IMR-90 (cell line): ENCODE data around the gene ZMAT5. TPM values are rescaled to one million over a fixed set of nuclear protein-coding genes. Genes with fewer than 3 reads are reported as not detected.
A peak's percentile ranks its signal among the peaks of the same experiment; 100 is the strongest.

Experiments used
- ATAC-seq: fragments of 200-7000 bp; cut with Tn5 transposase; 2 replicates; pipeline ENCODE4 v1.9.1; 2020; ENCODE audit warnings: low read depth, mild to moderate bottlenecking, moderate library complexity
- BruUV-seq: library from RNA; stranded (reverse); fragments of 400-500 nt; replicated peaks from 2 replicates; lab custom pipeline; 2021; lab: Mats Ljungman, UMichigan
- CTCF ChIA-PET: fragments of 300-600 bp; formaldehyde crosslinking; extraction: SDS; loops from one replicate; lab custom pipeline; 2021; ENCODE audit warnings: antibody characterized with exemption; lab: Yijun Ruan, JAX
- POLR2A ChIA-PET: fragments of 300-600 bp; sonication (Branson Sonifier 250); formaldehyde crosslinking; loops from one replicate; lab custom pipeline; 2022; ENCODE audit warnings: antibody characterized with exemption; ENCODE audit not compliant: unreplicated experiment; lab: Charles Lee
- DNase-seq: peaks from one replicate; pipeline ENCODE4 v3.0.0; 2013
- H2AFZ ChIP-seq: replicated peaks from 2 replicates; pipeline ENCODE3; 2013; ENCODE audit warnings: low read length, mild to moderate bottlenecking; ENCODE audit not compliant: poor library complexity
- H2AK5ac ChIP-seq: 2 replicates; pipeline ENCODE4 v1.6.1; 2013; ENCODE audit warnings: low read depth, low read length, inconsistent platforms
- H2AK9ac ChIP-seq: replicated peaks from 2 replicates; pipeline ENCODE3; 2013; ENCODE audit warnings: mild to moderate bottlenecking, low read depth, low read length, moderate library complexity; ENCODE audit not compliant: poor library complexity
- H2BK120ac ChIP-seq: 2 replicates; pipeline ENCODE4 v1.6.1; 2013; ENCODE audit warnings: low read depth, low read length, inconsistent platforms
- H2BK15ac ChIP-seq: 3 replicates; pipeline ENCODE4 v1.6.1; 2013; ENCODE audit warnings: low read depth, low read length, inconsistent platforms
- H2BK20ac ChIP-seq: 2 replicates; pipeline ENCODE4 v1.6.1; 2013; ENCODE audit warnings: low read depth, mild to moderate bottlenecking, inconsistent platforms, low read length, moderate library complexity
- H2BK5ac ChIP-seq: 2 replicates; pipeline ENCODE4 v1.6.1; 2013; ENCODE audit warnings: mild to moderate bottlenecking, low read depth, low read length, inconsistent platforms; ENCODE audit not compliant: poor library complexity, severe bottlenecking
- H3K14ac ChIP-seq: replicated peaks from 2 replicates; pipeline ENCODE4 v1.6.1; 2013; ENCODE audit warnings: low read depth, low read length, inconsistent platforms
- H3K18ac ChIP-seq: 2 replicates; pipeline ENCODE4 v1.6.1; 2013; ENCODE audit warnings: low read depth, low read length, control low read depth
- H3K23ac ChIP-seq: 2 replicates; pipeline ENCODE4 v1.6.1; 2013; ENCODE audit warnings: low read depth, low read length, inconsistent platforms
- H3K27ac ChIP-seq: 2 replicates; pipeline ENCODE4 v1.5.1; 2013; ENCODE audit warnings: mild to moderate bottlenecking, control low read depth, low read length; ENCODE audit not compliant: insufficient read depth
- H3K27me3 ChIP-seq: 2 replicates; pipeline ENCODE4 v1.6.1; 2013; ENCODE audit warnings: low read length; ENCODE audit not compliant: control insufficient read depth, insufficient read depth
- H3K36me3 ChIP-seq: 2 replicates; pipeline ENCODE4 v1.6.1; 2013; ENCODE audit warnings: low read length, mixed read lengths; ENCODE audit not compliant: control insufficient read depth, insufficient read depth
- H3K4ac ChIP-seq: 2 replicates; pipeline ENCODE4 v1.6.1; 2013; ENCODE audit warnings: low read depth, low read length, inconsistent platforms
- H3K4me1 ChIP-seq: 2 replicates; pipeline ENCODE4 v1.6.1; 2013; ENCODE audit warnings: low read length, mixed read lengths; ENCODE audit not compliant: control insufficient read depth, insufficient read depth
- H3K4me2 ChIP-seq: 2 replicates; pipeline ENCODE4 v1.6.1; 2013; ENCODE audit warnings: low read depth, mild to moderate bottlenecking, control low read depth, low read length, moderate library complexity
- H3K4me3 ChIP-seq: 2 replicates; pipeline ENCODE4 v1.5.1; 2013; ENCODE audit warnings: low read depth, mild to moderate bottlenecking, control low read depth, low read length, moderate library complexity; ENCODE audit not compliant: insufficient read depth
- H3K56ac ChIP-seq: 2 replicates; pipeline ENCODE4 v1.6.1; 2013; ENCODE audit warnings: low read length, inconsistent platforms; ENCODE audit not compliant: insufficient read depth; ENCODE audit errors: extremely low read depth
- H3K79me1 ChIP-seq, 2 experiments: 2 replicates each; pipeline ENCODE4 v1.6.1; 2013; ENCODE audit warnings: low read length in 2 of 2, inconsistent platforms in 1 of 2, low read depth in 1 of 2
- H3K9ac ChIP-seq: 2 replicates; pipeline ENCODE4 v1.6.1; 2013; ENCODE audit warnings: low read depth, low read length, control low read depth
- H3K9me1 ChIP-seq: 2 replicates; pipeline ENCODE4 v1.6.1; 2013; ENCODE audit warnings: low read length, inconsistent platforms; ENCODE audit not compliant: insufficient read depth
- H3K9me3 ChIP-seq: 2 replicates; pipeline ENCODE4 v1.6.1; 2013; ENCODE audit warnings: low read length; ENCODE audit not compliant: control insufficient read depth, insufficient read depth
- H4K20me1 ChIP-seq: 2 replicates; pipeline ENCODE4 v1.6.1; 2013; ENCODE audit warnings: low read length, inconsistent platforms; ENCODE audit not compliant: insufficient read depth
- H4K5ac ChIP-seq: 2 replicates; pipeline ENCODE4 v1.6.1; 2013; ENCODE audit warnings: mild to moderate bottlenecking, low read depth, low read length, control low read depth
- H4K8ac ChIP-seq, 2 experiments: 2 replicates each; pipeline ENCODE4 v1.6.1; 2013; ENCODE audit warnings: low read depth in 2 of 2, low read length in 2 of 2, control low read depth in 1 of 2, inconsistent platforms in 1 of 2
- H4K91ac ChIP-seq: 2 replicates; pipeline ENCODE4 v1.6.1; 2013; ENCODE audit warnings: low read depth, low read length, inconsistent platforms; ENCODE audit not compliant: insufficient read depth
- CEBPB ChIP-seq: IDR thresholded peaks from 2 replicates; pipeline ENCODE4 v1.6.1; 2012; ENCODE audit warnings: low read depth, low read length, improper control_type of control experiment
- CHD1 ChIP-seq: IDR thresholded peaks from 2 replicates; pipeline ENCODE4 v1.6.1; 2012; ENCODE audit warnings: low read depth, low read length, improper control_type of control experiment
- FOS ChIP-seq: fragments of 150-350 bp; IDR thresholded peaks from 2 replicates; pipeline ENCODE4 v1.6.1; 2016; ENCODE audit warnings: low read depth, low read length
- MAFK ChIP-seq: IDR thresholded peaks from 2 replicates; pipeline ENCODE4 v1.6.1; 2012; ENCODE audit warnings: low read depth, low read length, improper control_type of control experiment
- MAZ ChIP-seq: IDR thresholded peaks from 2 replicates; pipeline ENCODE4 v1.6.1; 2012; ENCODE audit warnings: low read depth, mild to moderate bottlenecking, low read length, improper control_type of control experiment, moderate library complexity, borderline replicate concordance
- NFE2L2 ChIP-seq: fragments of 150-350 bp; IDR thresholded peaks from 2 replicates; pipeline ENCODE4 v1.6.1; 2016; ENCODE audit warnings: low read depth, mild to moderate bottlenecking, low read length
- POLR2A ChIP-seq: IDR thresholded peaks from 2 replicates; pipeline ENCODE4 v1.6.1; 2012; ENCODE audit warnings: mild to moderate bottlenecking, low read depth, low read length
- RAD21 ChIP-seq: IDR thresholded peaks from 2 replicates; pipeline ENCODE4 v1.6.1; 2012; ENCODE audit warnings: low read length, improper control_type of control experiment
- RFX5 ChIP-seq: IDR thresholded peaks from 2 replicates; pipeline ENCODE4 v1.8.0; 2012; ENCODE audit warnings: low read depth, mild to moderate bottlenecking, low read length, moderate library complexity
- SMC3 ChIP-seq: fragments of 150-350 bp; IDR thresholded peaks from 2 replicates; pipeline ENCODE4 v1.6.1; 2016; ENCODE audit warnings: low read depth, mild to moderate bottlenecking, antibody characterized with exemption, low read length, moderate library complexity
- WGBS, 2 experiments: methylation state at CpG; one replicate each; pipeline versions ENCODE4 v1.1.5 to v1.1.7; 2013; ENCODE audit warnings: missing lambda C conversion rate in 2 of 2; ENCODE audit not compliant: insufficient read length in 1 of 2; ENCODE audit errors: extremely low coverage in 2 of 2; 5-methylcytosine and 5-hydroxymethylcytosine counted together
- dilution Hi-C: fragments of 300-500 bp; cut with HindIII; formaldehyde crosslinking; loops from one replicate; pipeline ENCODE4 v1.14.3; 2018; ENCODE audit warnings: low sequenced_read_pairs; ENCODE audit not compliant: unreplicated experiment
- in situ Hi-C: fragments of 300-500 bp; cut with MboI; formaldehyde crosslinking; loops from 3 replicates; pipeline ENCODE4 v1.14.3; 2019; ENCODE audit warnings: low sequenced_read_pairs, inconsistent platforms, mixed read lengths
- intact Hi-C: fragments of 100-400 bp; cut with micrococcal nuclease; formaldehyde crosslinking; loops from 2 replicates; pipeline ENCODE4 v1.10.0; 2022
- polyA plus RNA-seq, 3 experiments: library from polyadenylated mRNA; depleted of rRNA; stranded (reverse); fragments of >200 nt; gene quantifications; 2 replicates each; pipeline ENCODE4 v1.2.3, GENCODE V29; 2012; ENCODE audit warnings: low replicate concordance in 1 of 3
- total RNA-seq: library from RNA; depleted of rRNA; stranded (reverse); fragments of >200 nt; gene quantifications from 2 replicates; pipeline ENCODE4 v1.2.3, GENCODE V29; 2012
- TF ChIP-seq, protein P1 (sequence below): fragments of 150-350 bp; IDR thresholded peaks from 2 replicates; pipeline ENCODE4 v1.6.1; 2017; ENCODE audit warnings: mild to moderate bottlenecking, antibody characterized with exemption, low read length, low read depth

ZMAT5 gene
- total and polyA plus RNA-seq, 2 of the 4 experiments (the other 2 are of a cell fraction): 21.7 to 31.8 TPM

DNA sequence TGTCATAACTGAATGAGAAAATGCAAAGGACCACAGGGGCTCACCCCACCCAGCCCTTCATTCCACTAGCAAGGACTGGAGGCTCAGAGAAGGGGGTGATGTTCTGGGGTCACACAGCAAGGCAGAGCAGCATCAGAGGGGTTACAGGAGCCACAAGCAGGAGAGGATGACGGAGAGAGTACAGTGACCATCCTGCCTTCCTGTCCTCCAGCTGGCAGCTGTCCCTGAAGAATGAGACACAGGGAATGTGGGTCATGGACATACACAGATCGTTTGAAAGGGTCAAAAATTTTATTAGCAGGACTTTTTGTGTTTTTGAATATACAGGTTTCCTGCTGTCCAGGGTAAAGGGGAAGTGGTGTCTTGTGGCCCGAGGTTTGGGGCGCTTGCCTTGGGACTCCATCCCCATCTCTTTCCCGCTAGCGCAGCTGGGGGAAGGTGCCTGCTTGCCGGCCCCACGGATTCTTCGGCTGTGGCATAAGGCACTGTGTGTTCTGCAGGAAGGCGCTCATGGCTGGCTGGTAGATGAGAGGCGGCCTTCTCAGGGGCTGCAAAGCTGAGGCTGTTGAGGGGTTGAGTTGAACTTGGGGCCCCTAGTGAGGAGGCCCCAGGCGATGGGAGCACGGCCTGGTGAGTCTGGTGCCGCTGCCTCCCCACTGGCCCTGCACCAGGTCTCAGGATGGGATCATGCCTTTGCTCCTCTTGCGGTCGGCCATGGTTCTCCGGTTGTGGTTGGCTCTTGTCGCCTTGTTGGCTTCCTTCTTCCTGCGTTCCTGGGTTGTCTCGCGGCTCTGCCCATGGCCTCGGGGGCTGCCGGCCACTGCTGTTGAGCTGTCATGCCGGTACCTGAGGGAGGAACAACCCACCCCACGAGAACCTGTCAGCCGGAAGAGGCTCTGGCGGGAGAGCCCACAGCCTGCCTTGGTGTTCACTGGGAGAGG is 21.8 kb upstream of the ZMAT5 start:
- POLR2A ChIA-PET: interaction anchor here (0.6 kb wide), 1 partner anchor 1930 kb away, joined by 3 read pairs; no protein-coding TSS in a partner anchor
- Histone ChIP-seq H3K27me3 (no peaks in the 10 kb centered on the region), H2BK20ac (no peak overlapping the region), H2AFZ (no peak overlapping the region), H3K9ac (no peak overlapping the region), H2AK5ac (no peak overlapping the region), H3K4me1 (peaks cover 2% of the 10 kb centered on the region; the same call in 1 of the 2 replicates), H3K4me3 (no peak overlapping the region), H3K14ac (no peak overlapping the region), H3K36me3 (peaks cover 52% of the 10 kb centered on the region), H3K9me1 (no peaks in the 10 kb centered on the region), H3K18ac (no peak overlapping the region), H3K4me2 (no peak overlapping the region), H4K5ac (no peak overlapping the region), H4K8ac (no peak overlapping the region), H3K23ac (no peak overlapping the region), H3K27ac (no peak overlapping the region), H2AK9ac (no peak overlapping the region), H3K4ac (no peak overlapping the region), H3K79me1 (no peaks in the 10 kb centered on the region), H4K20me1 (no peaks in the 10 kb centered on the region), H3K56ac (no peak overlapping the region), H2BK120ac (no peak overlapping the region), H3K9me3 (no peaks in the 10 kb centered on the region), H2BK5ac (no peak overlapping the region), H2BK15ac (no peak overlapping the region), H4K91ac (no peak overlapping the region)
- CTCF ChIA-PET: no interaction called here
- in situ Hi-C loops: no loop called here
- 95% methylated on average over 17 of the region's 27 CpGs; no CpG with 5 or more reads in 1 of the 2 experiments for WGBS, 2 experiments
- dilution Hi-C loops: no loop called here
- BruUV-seq: TSS peak; percentile 87
- TF ChIP-seq MAFK (no peak), NFE2L2 (no peak), MAZ (no peak), CEBPB (no peak), POLR2A (no peak), SMC3 (no peak), RAD21 (no peak), FOS (no peak), CHD1 (no peak), RFX5 (no peak)
- TF ChIP-seq, protein P1, sequence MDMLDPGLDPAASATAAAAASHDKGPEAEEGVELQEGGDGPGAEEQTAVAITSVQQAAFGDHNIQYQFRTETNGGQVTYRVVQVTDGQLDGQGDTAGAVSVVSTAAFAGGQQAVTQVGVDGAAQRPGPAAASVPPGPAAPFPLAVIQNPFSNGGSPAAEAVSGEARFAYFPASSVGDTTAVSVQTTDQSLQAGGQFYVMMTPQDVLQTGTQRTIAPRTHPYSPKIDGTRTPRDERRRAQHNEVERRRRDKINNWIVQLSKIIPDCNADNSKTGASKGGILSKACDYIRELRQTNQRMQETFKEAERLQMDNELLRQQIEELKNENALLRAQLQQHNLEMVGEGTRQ: no peak
- intact Hi-C loops: no loop called here
- DNase-seq (no peak), ATAC-seq (no peak)
